ENCODE results near the gene KIAA1671.
A peak's percentile ranks its signal among the peaks of the same experiment; 100 is the strongest.

Gene KIAA1671

GRCh38 chr22:25099202-25099601 lies 146.7 kb downstream of the KIAA1671 start:
- DNase-seq, result no peak
- Histone ChIP-seq H2AK5ac (ENCODE audit: low read length) (no peak overlapping the region), H3K18ac (ENCODE audit: low read length) (no peak overlapping the region), H3K4me3 (ENCODE audit: low read depth, low read length) (no peak overlapping the region), H3K27me3 (ENCODE audit: insufficient read depth, low read length) (no peaks in the 10 kb centered on the region), H3K14ac (ENCODE audit: low read length) (no peak overlapping the region), H2AFZ (ENCODE audit: insufficient read depth, low read length, poor library complexity) (no peak overlapping the region), H3K79me2 (ENCODE audit: control insufficient read depth, insufficient read depth, low read length, poor library complexity) (no peaks in the 10 kb centered on the region), H2BK12ac (ENCODE audit: low read length) (no peak overlapping the region), H3K36me3 (ENCODE audit: control insufficient read depth in 1 of 2, insufficient read depth in 2 of 2, low read length in 2 of 2) (no peaks in the 10 kb centered on the region), H4K12ac (ENCODE audit: low read depth, low read length) (no peak overlapping the region), H2BK120ac (ENCODE audit: insufficient read depth, low read length, poor library complexity) (no peak overlapping the region), H3K4me2 (ENCODE audit: low read length) (no peak overlapping the region), H4K91ac (ENCODE audit: low read depth, low read length) (no peak overlapping the region), H4K8ac (ENCODE audit: low read depth, low read length) (no peak overlapping the region), H3K9me3 (ENCODE audit: insufficient read depth, low read depth, low read length) (peaks cover 4% of the 10 kb centered on the region), H3K23ac (ENCODE audit: low read length) (no peak overlapping the region), H3K4ac (ENCODE audit: low read depth, low read length) (no peak overlapping the region), H3K79me1 (ENCODE audit: low read length) (no peaks in the 10 kb centered on the region), H3K4me1 (ENCODE audit: control insufficient read depth in 1 of 2, insufficient read depth in 2 of 2, low read length in 2 of 2) (peaks cover 0 to 6% of the 10 kb centered on the region in 2 experiments), H2BK5ac (ENCODE audit: low read depth, low read length, poor library complexity) (no peak overlapping the region), H3K27ac (ENCODE audit: low read depth, low read length) (no peak overlapping the region), H3K9ac (ENCODE audit: low read length) (no peak overlapping the region)
- no CpG with 5 or more reads among the region's 4 CpGs for WGBS (ENCODE audit: extremely low coverage, insufficient coverage, insufficient read length)

GRCh38 chr22:25100402-25100801 lies 147.9 kb downstream of the KIAA1671 start:
- no peaks in the 10 kb centered on the region for H3K27me3 ChIP-seq (ENCODE audit: insufficient read depth, low read length)
- WGBS (ENCODE audit: extremely low coverage, insufficient coverage, insufficient read length), result no CpG with 5 or more reads among the region's 4 CpGs

GRCh38 chr22:25100948-25101347 lies 148.4 kb downstream of the KIAA1671 start:
- no peak overlapping the region for H3K4me3 ChIP-seq (ENCODE audit: low read depth, low read length)
- no peaks in the 10 kb centered on the region for H3K27me3 ChIP-seq (ENCODE audit: insufficient read depth, low read length)
- H4K12ac ChIP-seq (ENCODE audit: low read depth, low read length), result no peak overlapping the region
- H3K9me3 ChIP-seq (ENCODE audit: insufficient read depth, low read depth, low read length), result peaks cover 4% of the 10 kb centered on the region
- no peaks in the 10 kb centered on the region for H3K79me2 ChIP-seq (ENCODE audit: control insufficient read depth, insufficient read depth, low read length, poor library complexity)
- H3K18ac ChIP-seq (ENCODE audit: low read length), result no peak overlapping the region
- H3K4me2 ChIP-seq (ENCODE audit: low read length), result no peak overlapping the region
- no peak overlapping the region for H2BK120ac ChIP-seq (ENCODE audit: insufficient read depth, low read length, poor library complexity)
- no peak overlapping the region for H3K9ac ChIP-seq (ENCODE audit: low read length)
- no peak for DNase-seq
- no peak overlapping the region for H3K23ac ChIP-seq (ENCODE audit: low read length)
- H2AFZ ChIP-seq (ENCODE audit: insufficient read depth, low read length, poor library complexity), result no peak overlapping the region
- no peak overlapping the region for H2BK12ac ChIP-seq (ENCODE audit: low read length)
- H3K4me1 ChIP-seq (ENCODE audit: control insufficient read depth in 1 of 2, insufficient read depth in 2 of 2, low read length in 2 of 2), result peaks cover 0 to 3% of the 10 kb centered on the region in 2 experiments
- H4K8ac ChIP-seq (ENCODE audit: low read depth, low read length), result no peak overlapping the region
- no CpG with 5 or more reads among the region's 5 CpGs for WGBS (ENCODE audit: extremely low coverage, insufficient coverage, insufficient read length)
- H3K14ac ChIP-seq (ENCODE audit: low read length), result no peak overlapping the region
- no peaks in the 10 kb centered on the region for H3K79me1 ChIP-seq (ENCODE audit: low read length)
- no peak overlapping the region for H3K4ac ChIP-seq (ENCODE audit: low read depth, low read length)
- no peak overlapping the region for H3K27ac ChIP-seq (ENCODE audit: low read depth, low read length)
- no peak overlapping the region for H4K91ac ChIP-seq (ENCODE audit: low read depth, low read length)
- no peaks in the 10 kb centered on the region for H3K36me3 ChIP-seq (ENCODE audit: control insufficient read depth in 1 of 2, insufficient read depth in 2 of 2, low read length in 2 of 2)
- no peak overlapping the region for H2BK5ac ChIP-seq (ENCODE audit: low read depth, low read length, poor library complexity)
- no peak overlapping the region for H2AK5ac ChIP-seq (ENCODE audit: low read length)

More at GRCh38 chr22:25100402-25100801, 147.9 kb downstream of the KIAA1671 start:
- peaks cover 0 to 6% of the 10 kb centered on the region in 2 experiments for H3K4me1 ChIP-seq (ENCODE audit: control insufficient read depth in 1 of 2, insufficient read depth in 2 of 2, low read length in 2 of 2)
- H3K79me2 ChIP-seq (ENCODE audit: control insufficient read depth, insufficient read depth, low read length, poor library complexity), result no peaks in the 10 kb centered on the region
- H2AFZ ChIP-seq (ENCODE audit: insufficient read depth, low read length, poor library complexity), result no peak overlapping the region
- H2BK12ac ChIP-seq (ENCODE audit: low read length), result no peak overlapping the region
- no peak overlapping the region for H3K14ac ChIP-seq (ENCODE audit: low read length)
- H2BK5ac ChIP-seq (ENCODE audit: low read depth, low read length, poor library complexity), result no peak overlapping the region
- H3K4me3 ChIP-seq (ENCODE audit: low read depth, low read length), result no peak overlapping the region
- no peak overlapping the region for H4K8ac ChIP-seq (ENCODE audit: low read depth, low read length)
- no peak overlapping the region for H4K12ac ChIP-seq (ENCODE audit: low read depth, low read length)
- no peak overlapping the region for H2BK120ac ChIP-seq (ENCODE audit: insufficient read depth, low read length, poor library complexity)
- peaks cover 4% of the 10 kb centered on the region for H3K9me3 ChIP-seq (ENCODE audit: insufficient read depth, low read depth, low read length)
- H3K36me3 ChIP-seq (ENCODE audit: control insufficient read depth in 1 of 2, insufficient read depth in 2 of 2, low read length in 2 of 2), result no peaks in the 10 kb centered on the region
- H4K91ac ChIP-seq (ENCODE audit: low read depth, low read length), result no peak overlapping the region
- H3K79me1 ChIP-seq (ENCODE audit: low read length), result no peaks in the 10 kb centered on the region
- H3K4me2 ChIP-seq (ENCODE audit: low read length), result no peak overlapping the region
- no peak overlapping the region for H2AK5ac ChIP-seq (ENCODE audit: low read length)
- H3K4ac ChIP-seq (ENCODE audit: low read depth, low read length), result no peak overlapping the region
- no peak overlapping the region for H3K27ac ChIP-seq (ENCODE audit: low read depth, low read length)
- H3K9ac ChIP-seq (ENCODE audit: low read length), result no peak overlapping the region
- H3K18ac ChIP-seq (ENCODE audit: low read length), result no peak overlapping the region
- no peak overlapping the region for H3K23ac ChIP-seq (ENCODE audit: low read length)
- peak; percentile 46 to 72 for DNase-seq

GRCh38 chr22:25101501-25101900 lies 149.0 kb downstream of the KIAA1671 start:
- H3K23ac ChIP-seq (ENCODE audit: low read length), result no peak overlapping the region
- no peak overlapping the region for H4K91ac ChIP-seq (ENCODE audit: low read depth, low read length)
- H2AK5ac ChIP-seq (ENCODE audit: low read length), result no peak overlapping the region
- H3K27ac ChIP-seq (ENCODE audit: low read depth, low read length), result no peak overlapping the region
- no peaks in the 10 kb centered on the region for H3K36me3 ChIP-seq (ENCODE audit: control insufficient read depth in 1 of 2, insufficient read depth in 2 of 2, low read length in 2 of 2)
- H2BK12ac ChIP-seq (ENCODE audit: low read length), result no peak overlapping the region
- WGBS (ENCODE audit: extremely low coverage, insufficient coverage, insufficient read length), result no CpG with 5 or more reads among the region's 4 CpGs
- no peak overlapping the region for H3K4me3 ChIP-seq (ENCODE audit: low read depth, low read length)
- no peak overlapping the region for H3K18ac ChIP-seq (ENCODE audit: low read length)
- no peak overlapping the region for H3K14ac ChIP-seq (ENCODE audit: low read length)
- H4K8ac ChIP-seq (ENCODE audit: low read depth, low read length), result no peak overlapping the region
- no peaks in the 10 kb centered on the region for H3K4me1 ChIP-seq (ENCODE audit: control insufficient read depth in 1 of 2, insufficient read depth in 2 of 2, low read length in 2 of 2)
- no peak overlapping the region for H2BK5ac ChIP-seq (ENCODE audit: low read depth, low read length, poor library complexity)
- H3K79me2 ChIP-seq (ENCODE audit: control insufficient read depth, insufficient read depth, low read length, poor library complexity), result no peaks in the 10 kb centered on the region
- no peak overlapping the region for H4K12ac ChIP-seq (ENCODE audit: low read depth, low read length)
- H3K79me1 ChIP-seq (ENCODE audit: low read length), result no peaks in the 10 kb centered on the region
- no peak overlapping the region for H2AFZ ChIP-seq (ENCODE audit: insufficient read depth, low read length, poor library complexity)
- no peak overlapping the region for H3K4ac ChIP-seq (ENCODE audit: low read depth, low read length)
- H3K27me3 ChIP-seq (ENCODE audit: insufficient read depth, low read length), result no peaks in the 10 kb centered on the region
- H2BK120ac ChIP-seq (ENCODE audit: insufficient read depth, low read length, poor library complexity), result no peak overlapping the region
- H3K4me2 ChIP-seq (ENCODE audit: low read length), result no peak overlapping the region
- H3K9ac ChIP-seq (ENCODE audit: low read length), result no peak overlapping the region
- no peak for DNase-seq
- H3K9me3 ChIP-seq (ENCODE audit: insufficient read depth, low read depth, low read length), result peaks cover 3% of the 10 kb centered on the region
